CD4-positive, alpha-beta T cell treated with Interleukin-21 for 1 hour (primary cell): Measurements from ENCODE around the gene NHERF1.

ENCODE experiments used
- DNase-seq: peaks from one replicate; pipeline ENCODE4 v3.0.0-alpha.2; 2020

The NHERF1 gene

DNA sequence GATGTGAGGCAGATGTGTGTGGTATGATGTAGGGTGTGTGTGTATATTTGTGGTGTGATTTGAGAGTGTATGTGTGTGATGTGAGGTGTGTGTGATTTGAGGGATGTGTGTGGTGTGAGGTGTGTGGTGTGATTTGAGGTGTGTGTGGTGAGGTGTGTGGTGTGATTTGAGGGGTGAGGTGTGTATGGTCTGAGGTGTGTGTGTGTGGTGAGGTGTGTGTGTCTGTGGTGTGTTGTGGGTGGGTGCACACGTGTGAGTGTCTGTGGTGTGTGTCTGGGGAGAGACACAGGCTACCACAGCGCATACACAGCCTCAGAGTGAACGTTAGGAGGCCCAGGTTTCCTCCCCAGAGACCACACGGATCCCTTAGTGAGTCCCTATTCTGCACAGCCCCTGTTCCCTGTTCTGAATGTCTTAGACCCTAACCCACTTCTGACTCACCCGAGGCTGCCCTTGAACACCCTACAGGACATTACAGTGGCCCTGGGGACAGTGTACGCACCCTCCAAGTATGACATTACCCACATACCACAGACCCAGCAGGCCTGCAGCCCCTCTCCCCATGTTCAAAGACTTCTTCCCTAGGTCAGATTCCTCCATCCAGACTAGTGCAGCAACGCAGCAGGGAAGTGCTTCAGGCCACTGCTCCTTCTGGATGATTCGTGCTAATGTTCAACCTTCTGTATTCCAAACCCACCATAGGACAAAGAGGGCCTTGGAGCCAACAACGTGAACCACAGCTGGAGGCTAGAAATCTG, 14.9 kb upstream of the NHERF1 start:
- DNase-seq: peak; percentile 49

DNA sequence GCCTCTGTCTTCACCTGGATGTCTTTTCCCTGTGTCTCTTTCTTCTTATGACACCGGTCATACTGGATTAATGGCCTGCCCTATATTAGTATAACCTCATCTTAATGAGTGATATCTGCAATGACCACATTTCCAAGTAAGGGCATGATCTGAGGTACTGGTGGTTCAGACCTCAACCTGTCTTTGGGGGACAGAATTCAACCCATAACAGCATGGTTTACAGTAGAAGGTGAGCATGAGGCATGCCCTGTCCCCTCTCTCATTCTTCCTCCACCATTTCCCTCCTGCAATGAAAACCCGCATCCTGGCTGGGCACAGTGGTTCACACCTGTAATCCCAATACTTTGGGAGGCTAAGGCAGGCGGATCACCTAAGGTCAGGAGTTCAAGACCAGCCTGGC, 14.2 kb upstream of the NHERF1 start:
- DNase-seq: no peak

DNA sequence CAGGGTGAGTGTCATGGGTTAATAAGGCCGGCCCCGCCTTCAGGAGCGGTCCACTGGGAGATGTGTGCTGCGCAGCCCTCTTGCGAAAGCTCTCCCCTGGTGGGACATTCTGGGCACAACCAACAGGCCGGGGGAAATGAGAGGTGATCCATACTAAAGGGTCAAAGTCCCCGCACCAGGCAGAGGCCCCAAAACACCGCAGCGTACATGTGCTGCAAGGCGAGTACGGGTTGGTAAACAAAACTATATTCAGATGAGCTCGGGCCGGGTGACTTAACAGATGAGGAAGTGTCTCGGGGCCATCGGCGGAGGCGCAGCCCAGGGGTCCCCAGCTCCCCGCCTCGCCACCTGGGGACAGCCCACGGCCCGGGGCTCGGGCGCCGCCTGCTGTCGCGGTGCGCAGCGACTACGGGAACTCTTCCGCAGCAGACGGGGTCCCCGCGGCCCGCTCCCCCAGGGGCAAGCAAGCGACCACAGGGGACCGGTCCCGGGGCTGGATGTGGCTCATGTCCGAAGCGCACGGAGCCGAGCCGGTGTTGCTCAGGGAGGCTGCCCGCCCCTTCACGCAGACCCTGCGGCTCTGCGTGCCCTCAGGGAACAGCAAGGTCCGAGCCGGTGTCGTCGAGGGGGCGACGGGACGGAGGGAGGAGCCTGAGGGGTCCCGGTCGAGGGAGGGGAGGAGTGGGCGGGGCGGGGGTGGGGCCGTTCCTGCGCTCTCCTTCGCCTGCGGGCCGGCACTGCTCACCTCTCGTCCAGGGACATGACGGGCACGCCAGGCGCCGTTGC, 11.7 kb upstream of the NHERF1 start, which contains the start of gene RAB37:
Gene RAB37, plus strand, starts transcription at position 744 of the 786 bp plus-strand sequence. Its CDS starts 17 bp downstream, at position 761.
- DNase-seq: peak; percentile 54

DNA sequence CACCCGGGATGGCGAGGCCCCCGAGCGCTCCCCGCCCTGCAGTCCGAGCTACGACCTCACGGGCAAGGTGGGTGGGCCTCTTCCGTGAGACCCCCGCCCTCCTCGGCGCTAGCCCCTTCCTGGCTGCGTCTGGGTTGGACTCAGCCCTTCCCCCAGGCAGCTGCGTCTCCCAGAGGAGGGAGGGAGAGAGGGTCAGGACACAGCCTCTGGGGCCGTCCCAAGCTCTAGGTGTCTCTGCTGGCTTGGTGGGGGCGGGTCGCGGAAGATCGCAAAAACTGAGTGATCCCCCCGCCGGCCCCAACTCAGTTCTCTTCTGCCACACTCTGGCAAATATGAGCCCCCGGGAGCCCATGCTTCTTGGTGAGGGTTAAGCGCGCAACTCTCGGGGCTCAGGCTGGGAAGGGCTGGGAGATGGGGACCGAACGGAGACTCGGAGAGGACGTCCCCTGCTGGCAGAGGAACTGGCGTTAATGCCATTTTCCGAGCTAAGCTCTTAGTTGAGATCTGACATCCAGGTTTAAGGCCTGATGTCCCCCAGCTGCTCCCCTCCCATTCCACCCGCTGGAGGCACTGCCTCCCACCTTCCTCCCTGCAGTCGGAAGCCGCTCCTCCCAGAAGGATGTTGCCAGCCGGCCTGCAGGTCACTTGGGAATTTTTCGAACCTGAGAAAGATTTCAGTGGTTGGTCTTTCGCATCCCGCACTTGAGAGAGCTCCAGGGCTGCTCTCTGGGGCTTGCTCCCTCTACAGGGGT, 11.0 kb upstream of the NHERF1 start:
- DNase-seq: peak; percentile 49

DNA sequence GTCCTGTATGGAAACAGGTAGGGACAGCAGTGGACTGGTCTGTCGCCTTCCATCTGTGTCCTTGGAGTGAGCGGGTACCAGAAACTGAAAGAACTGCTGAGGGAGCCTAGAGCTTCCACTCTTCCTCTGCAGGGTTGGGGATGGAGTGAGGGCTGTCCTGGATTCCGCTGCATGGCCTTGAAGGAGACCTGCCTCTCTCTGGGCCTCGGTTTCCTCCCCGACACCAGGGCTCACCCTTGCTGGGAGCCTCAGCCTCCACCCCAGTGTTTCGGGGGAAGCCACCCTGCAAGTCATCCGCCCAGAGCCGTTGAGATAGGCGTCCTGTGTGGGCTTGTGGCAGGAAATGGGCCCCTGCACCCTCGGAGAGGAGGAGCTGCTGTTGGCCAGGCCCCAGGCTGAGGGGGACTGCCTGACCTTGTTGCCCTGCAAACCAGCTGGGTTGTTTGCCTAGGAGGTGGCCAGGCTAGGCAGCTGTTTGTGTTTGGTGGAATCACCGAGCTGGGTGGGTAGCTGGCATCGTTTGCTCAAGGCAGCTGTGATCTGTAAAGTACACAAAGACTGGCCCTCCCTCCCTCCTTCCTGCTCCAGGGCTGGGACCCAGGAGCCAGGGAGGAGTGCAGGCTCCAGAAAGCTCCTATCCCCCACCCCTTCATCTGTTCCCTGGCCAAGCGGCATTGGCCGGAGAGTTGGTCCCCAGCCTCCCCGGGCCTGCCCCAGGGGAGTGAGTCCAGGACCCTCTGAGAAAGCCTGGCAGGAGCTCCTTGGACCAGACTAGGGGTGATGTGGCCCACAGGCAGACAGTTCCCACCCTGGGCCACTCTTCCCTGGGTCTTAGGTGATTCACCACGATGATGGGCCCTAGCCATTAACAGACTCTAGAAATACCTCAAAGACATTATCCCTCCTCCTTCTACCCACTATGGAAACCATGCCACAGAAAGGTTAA, 10.1 kb upstream of the NHERF1 start:
- DNase-seq: peak; percentile 83

DNA sequence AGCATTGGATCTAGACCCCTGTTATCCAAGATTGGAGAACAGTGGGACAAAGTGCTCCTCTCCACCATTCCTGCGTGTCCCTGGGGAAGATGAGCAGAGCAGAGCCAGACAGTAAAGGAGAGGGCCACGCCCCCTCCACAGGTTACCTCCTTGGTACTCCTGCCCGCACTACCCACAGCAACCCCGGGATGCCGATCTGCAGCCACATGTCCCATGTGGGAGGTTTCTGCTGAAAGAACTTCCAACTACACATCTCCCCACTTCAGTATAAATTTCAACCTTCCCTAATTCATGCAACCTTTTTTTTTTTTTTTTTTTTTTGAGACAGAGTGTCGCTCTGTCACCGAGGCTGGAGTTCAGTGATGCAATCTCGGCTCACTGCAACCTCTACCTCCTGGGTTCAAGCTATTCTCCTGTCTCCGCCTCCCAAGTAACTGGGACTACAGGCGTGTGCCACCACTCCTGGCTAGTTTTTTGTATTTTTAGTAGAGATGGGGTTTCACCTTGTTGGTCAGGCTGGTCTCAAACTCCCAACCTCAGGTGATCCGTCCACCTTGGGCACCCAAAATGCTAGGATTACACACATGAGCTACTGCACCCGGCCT, 9.1 kb upstream of the NHERF1 start:
- no peak for DNase-seq

DNA sequence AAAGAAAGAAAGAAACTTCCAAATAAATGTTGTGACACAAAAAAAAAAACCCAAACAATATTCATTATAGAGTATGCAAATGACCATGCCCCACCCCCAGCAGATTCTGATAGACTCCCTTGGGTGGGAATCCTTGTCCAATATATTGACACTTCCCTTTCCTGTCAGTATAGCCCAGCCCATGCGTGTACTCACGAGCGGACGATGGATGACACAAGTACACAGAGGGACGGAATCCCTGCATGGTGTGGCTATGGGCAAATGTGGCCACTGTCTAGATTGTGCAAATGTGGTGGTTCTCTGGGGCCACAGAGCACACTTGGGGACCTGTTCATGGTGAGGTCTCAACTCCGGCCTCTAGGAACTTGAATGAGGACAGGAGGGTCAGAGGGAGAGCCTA, 8.3 kb upstream of the NHERF1 start:
- DNase-seq: no peak

DNA sequence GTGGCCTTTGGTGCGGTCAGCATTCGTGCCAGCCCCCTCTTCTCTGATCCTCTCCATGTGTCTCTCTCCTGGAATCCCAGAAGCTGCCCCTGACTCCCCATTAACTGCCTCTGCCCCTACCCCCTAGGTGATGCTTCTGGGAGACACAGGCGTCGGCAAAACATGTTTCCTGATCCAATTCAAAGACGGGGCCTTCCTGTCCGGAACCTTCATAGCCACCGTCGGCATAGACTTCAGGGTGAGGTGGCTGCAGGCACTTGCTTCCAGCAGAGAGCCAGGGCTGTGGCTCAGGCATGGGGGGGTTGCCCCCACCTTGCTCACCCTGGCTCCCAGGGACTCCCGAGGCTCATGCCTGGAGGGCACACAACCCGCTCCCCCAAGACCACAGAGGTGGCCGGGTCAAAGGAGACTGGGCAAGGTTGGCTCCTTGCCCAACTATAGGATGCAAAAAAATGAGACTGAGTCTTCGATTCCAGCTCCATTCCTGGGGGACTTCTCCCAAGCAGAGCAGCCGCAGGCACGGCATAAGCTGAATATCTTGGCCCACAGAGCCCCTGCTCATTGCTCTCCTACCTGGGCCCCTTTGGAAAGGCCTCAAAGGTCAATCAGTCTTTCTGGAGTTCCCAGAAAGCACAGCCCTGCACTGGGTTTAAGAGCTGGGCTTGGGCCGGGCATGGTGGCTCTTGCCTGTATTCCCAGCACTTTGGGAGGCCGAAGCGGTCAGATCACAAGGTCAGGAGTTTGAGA, 7.6 kb upstream of the NHERF1 start:
- no peak for DNase-seq

DNA sequence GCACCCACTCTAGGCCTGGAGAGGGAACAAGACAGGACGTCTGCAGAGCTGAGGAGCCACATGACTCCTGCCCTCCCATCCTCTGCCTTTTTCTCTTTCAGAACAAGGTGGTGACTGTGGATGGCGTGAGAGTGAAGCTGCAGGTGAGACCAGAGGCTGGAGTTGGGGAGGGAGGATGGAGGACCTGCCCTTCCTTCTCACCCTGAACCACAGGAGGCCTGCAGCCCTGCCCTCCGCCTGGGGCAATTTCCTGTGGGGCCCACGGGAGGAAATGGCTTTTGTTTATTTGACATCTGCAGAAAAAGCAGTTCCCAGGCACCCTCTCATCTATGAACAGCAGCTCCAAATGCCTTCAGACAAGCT, 6.3 kb upstream of the NHERF1 start:
- peak; percentile 63 for DNase-seq

DNA sequence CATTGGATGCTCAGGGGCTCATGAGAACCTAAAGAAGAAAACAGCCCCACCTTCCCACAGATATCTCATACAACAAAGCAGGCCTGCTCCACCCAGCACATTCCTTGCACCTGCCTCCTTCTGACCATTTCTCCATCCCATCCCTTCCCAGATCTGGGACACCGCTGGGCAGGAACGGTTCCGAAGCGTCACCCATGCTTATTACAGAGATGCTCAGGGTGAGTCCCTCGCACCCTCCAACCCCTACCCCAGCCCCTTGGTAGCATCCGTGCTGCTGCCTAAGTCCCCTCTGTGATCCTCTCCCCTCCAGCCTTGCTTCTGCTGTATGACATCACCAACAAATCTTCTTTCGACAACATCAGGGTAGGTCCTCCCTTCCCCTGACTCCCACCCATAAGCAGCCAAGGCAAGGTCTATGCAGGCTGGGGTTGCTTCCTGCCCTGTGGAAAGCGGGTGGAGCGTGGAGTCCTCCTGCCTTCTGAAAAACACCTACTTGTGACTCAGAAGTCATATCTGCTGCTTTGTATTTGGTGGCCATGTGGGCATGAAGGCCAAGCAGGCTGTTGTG, 5.4 kb upstream of the NHERF1 start:
- no peak for DNase-seq

DNA sequence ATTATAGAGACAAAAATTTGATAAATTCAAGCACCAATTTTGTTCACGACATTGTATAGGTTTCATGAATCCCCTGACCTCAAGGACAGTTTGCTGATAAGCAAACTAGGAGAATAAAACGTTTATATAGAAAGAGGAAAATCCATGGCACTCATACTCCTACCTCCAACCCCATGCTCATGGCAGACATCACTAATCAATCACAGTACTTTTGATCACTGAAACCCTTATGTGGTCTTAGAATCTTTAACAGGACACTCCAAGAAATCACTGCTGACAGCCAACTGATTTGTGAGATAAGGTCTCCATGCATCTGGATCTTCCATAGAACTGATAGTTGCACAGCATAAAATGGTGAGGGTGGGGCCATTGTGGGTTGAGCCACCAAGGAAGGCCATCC, 4.7 kb upstream of the NHERF1 start:
- DNase-seq: no peak

DNA sequence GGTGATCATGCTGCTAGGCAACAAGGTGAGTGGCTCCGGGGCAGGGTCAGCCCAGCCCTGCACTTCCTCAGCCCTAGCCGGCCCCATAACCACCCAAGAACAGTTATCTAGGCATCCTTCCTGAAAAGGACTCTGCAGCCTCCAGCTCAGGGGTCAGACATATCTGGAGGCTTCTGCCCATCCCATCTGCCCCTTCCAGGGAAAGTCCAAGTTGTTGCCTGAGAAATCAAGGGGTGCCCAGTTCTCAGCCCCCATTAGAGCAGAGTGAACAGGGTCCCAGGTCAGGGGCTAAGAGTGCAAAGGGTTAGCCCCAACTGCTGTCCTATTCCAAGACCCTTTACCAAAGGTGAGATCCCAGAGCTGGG, 4.1 kb upstream of the NHERF1 start:
- DNase-seq: no peak

DNA sequence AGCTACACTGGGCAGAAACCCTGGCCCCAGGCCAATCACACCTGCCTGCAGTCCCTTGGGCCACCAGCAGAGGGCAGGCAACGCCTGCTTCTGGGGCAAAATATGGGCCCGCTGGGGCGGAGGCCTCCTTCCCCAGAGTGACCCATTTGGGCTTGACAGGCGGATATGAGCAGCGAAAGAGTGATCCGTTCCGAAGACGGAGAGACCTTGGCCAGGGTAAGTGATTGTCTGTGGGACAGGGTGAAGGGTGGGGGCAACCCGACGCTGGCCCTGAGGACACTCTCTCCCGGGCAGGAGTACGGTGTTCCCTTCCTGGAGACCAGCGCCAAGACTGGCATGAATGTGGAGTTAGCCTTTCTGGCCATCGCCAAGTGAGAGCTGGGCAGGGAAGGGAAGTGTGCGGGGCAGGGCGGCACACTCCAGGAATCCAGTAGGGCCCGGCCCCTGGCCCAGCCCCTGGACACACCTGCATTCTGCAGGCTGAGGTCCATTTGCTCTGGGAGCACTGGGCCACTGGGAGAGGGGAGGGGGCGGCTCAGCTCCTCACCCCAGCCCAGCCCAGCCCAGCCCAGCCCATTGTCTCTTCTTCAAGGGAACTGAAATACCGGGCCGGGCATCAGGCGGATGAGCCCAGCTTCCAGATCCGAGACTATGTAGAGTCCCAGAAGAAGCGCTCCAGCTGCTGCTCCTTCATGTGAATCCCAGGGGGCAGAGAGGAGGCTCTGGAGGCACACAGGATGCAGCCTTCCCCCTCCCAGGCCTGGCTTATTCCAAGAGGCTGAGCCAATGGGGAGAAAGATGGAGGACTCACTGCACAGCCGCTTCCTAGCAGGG, 3.5 kb upstream of the NHERF1 start:
- DNase-seq: peak; percentile 86

DNA sequence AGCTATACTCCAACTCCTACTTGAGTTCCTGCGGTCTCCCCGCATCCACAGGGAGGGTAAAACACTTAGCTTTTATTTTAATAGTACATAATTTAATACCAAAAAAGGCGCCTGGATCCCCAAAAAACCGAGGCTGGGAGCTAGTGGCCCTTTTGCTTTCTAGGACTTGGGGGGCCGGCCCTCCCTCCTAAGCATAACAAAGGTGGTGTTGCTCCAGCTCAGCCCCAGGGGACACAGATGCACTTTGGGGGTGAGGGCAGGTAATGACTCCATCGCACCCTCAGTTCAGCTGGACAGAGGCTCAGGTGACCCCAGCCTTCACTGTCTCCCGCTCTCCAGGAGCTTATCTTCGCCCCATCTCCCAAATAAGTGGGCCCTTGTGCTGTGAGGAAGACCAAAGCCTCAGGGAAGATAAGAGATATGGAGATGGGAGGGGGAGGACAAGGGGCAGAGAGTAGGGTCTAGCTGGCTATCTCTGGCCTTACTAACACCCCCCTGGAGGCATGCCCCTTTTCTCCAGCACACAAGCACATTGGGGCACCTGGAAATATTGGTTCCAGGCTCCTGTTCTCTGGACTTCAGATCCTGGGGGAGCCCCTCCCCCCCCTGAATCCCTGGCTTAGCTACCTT, 2.8 kb upstream of the NHERF1 start:
- no peak for DNase-seq

DNA sequence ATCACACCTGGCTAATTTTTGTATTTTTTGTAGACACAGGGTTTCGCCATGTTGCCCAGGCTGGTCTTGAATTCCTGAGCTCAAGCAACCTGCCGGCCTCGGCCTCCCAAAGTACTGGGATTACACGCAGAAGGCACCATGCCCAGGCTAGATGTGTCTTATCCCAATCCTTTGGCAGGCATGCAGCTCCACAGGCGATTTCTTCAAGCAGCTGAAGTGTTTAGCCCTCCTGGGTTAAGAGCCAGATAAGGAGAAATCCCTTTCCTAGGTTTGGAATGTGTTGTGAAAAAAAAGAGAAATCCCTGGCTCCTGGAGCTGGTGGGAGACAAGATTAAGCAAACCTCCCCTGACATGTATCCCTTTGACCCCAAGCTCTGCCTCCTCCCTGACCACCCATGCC, 2.1 kb upstream of the NHERF1 start:
- DNase-seq: no peak

DNA sequence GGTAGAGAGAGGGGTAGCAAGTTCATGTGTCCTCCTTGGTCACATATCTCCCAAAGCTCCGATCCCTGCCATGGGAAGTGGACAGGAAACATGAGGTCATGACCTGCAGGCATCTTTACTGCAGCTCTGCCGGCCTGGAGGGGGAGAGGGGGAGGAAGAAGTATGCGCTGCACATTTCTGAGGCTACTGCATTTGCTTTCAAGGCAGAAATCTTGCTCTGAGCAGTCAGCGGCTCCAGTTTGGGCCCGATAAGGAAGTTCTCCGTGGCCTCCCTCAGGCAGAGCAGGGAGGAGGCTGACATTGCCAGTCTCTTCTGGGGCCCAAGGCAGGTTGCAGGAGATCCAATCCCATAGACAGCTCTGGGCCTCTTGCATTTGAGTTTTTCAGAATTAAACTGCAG, 1.5 kb upstream of the NHERF1 start:
- no peak for DNase-seq

DNA sequence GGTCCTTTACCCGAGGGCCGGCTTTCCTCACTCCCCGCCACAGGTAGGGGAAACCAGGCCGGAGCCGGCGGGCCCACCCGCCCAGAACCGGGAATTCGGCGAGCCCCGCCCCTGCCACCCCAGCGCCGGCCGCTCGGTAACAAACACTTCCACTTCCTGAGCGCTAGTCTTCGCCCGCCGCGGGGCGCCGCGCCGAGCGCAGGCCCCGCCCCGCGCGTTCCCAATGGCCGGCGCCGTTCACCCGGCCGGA, 224 bp upstream of the NHERF1 start:
- DNase-seq: no peak

DNA sequence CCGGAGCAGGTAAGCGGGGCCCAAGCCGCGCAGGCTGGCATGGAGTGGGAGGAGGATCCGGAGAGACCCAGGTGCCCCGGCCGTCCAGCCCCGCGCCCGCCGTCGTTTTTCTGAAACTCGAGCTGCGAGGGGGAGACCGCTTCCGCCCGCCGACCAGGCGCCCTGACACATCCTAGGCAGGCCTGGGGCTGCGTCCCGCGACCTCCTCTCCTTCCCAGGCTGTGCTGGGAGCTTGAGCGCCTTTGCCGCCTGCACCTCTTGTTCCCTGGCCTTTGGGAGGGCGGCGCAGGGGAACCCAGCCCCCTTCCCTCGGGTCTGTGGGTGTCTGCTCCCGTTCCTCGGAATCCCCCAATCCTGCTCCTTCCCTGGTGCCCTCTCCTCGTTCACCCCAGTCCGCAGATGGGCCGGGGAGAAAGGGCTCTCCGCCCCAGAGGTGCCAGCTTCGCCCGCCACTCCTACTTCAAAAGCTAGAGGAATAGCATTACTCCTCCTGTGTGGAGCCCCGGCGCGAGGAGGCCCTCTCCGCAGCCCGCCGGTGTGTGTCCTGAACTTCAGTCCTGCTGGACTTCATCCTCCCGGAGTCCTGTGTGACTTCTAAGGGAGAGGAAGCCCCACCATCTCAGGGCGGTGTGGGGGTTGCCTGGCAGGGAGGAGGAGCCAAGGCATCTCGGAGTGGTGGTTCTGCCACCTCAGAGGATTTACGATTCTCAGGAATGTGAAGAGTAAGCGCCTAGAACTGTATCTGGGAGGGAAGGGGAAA, 1.0 kb downstream of the NHERF1 start:
- peak; percentile 33 for DNase-seq

DNA sequence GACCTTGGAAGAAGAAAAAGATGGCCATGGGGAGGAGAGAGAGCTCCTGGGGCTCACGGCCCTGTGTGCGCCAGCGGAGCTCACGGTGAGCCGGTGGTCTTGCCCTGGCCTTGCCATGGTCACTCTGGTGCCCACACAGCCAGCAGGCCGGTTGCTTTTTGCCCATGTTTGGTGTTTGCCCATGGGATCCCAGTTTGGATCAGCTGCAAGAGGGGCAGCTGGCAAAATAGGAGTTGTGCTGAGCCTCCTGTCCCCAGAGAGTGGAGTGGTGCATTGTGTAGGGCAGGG, 1.6 kb downstream of the NHERF1 start:
- no peak for DNase-seq
